ENCODE measurements around the gene U2SURP. TPM values are rescaled to one million over a fixed set of nuclear protein-coding genes. Genes with fewer than 3 reads are reported as not detected.

U2SURP gene
- total and polyA plus RNA-seq, 2 experiments from 2014 or later, result 40.2 to 66.1 TPM

GRCh38 chr3:142958707-142959106, 42.7 kb upstream of the U2SURP start:
- Histone ChIP-seq H3K4me3 (0 out of 2 replicates have a peak overlapping the region, but pooled peaks have one; percentile 14), H3K79me2 (ENCODE audit: insufficient read depth) (no peaks in the 10 kb centered on the region), H3K4me1 (ENCODE audit: insufficient read depth) (peaks cover 16% of the 10 kb centered on the region), H3F3A (ENCODE audit: insufficient read depth) (peaks cover 19% of the 10 kb centered on the region), H3K36me3 (ENCODE audit: low read depth) (no peaks in the 10 kb centered on the region), H3K9ac (no peak overlapping the region), H2AFZ (no peak overlapping the region), H3K9me2 (ENCODE audit: insufficient read depth) (no peaks in the 10 kb centered on the region), H3K27me3 (replicated peaks; ENCODE audit: insufficient read depth) (no peaks in the 10 kb centered on the region), H3K27ac (no peak overlapping the region), H3K9me3 (ENCODE audit: low read depth) (no peaks in the 10 kb centered on the region), H3K4me2 (ENCODE audit: unreplicated experiment) (peak overlapping the region; percentile 45), H4K20me1 (ENCODE audit: insufficient read depth) (no peaks in the 10 kb centered on the region)
- DNase-seq, result peak; percentile 90
- 4 to 8% methylated on average over 6 of the region's 6 CpGs for WGBS, 2 experiments (ENCODE audit: low coverage in 1 of 2, low lambda C conversion rate in 2 of 2, missing lambda C conversion rate in 2 of 2)
- in situ Hi-C loops (cut with MboI), result no loop called here
- TF ChIP-seq EZH2 (IDR thresholded peaks at IDR 0.05; ENCODE audit: insufficient read depth, poor library complexity, severe bottlenecking) (no peak), EZH2phosphoT487 (IDR thresholded peaks at IDR 0.05; ENCODE audit: insufficient read depth, low read depth) (no peak)

GRCh38 chr3:142960322-142960850, 41.0 kb upstream of the U2SURP start:
- H3K27ac ChIP-seq, result no peak overlapping the region
- H3K4me2 ChIP-seq (ENCODE audit: unreplicated experiment), result no peak overlapping the region
- in situ Hi-C loops (cut with MboI), result no loop called here
- no peak for DNase-seq
- no peak overlapping the region for H3K9ac ChIP-seq
- no peak overlapping the region for H3K4me3 ChIP-seq
- H3K27me3 ChIP-seq (replicated peaks; ENCODE audit: insufficient read depth), result no peaks in the 10 kb centered on the region
- H3K36me3 ChIP-seq (ENCODE audit: low read depth), result no peaks in the 10 kb centered on the region
- WGBS, 2 experiments (ENCODE audit: low coverage in 1 of 2, low lambda C conversion rate in 2 of 2, missing lambda C conversion rate in 2 of 2), result 96 to 97% methylated on average over 1 of the region's 1 CpG
- H3K9me3 ChIP-seq (ENCODE audit: low read depth), result no peaks in the 10 kb centered on the region
- no peaks in the 10 kb centered on the region for H4K20me1 ChIP-seq (ENCODE audit: insufficient read depth)
- H3K79me2 ChIP-seq (ENCODE audit: insufficient read depth), result no peaks in the 10 kb centered on the region
- peaks cover 16% of the 10 kb centered on the region for H3K4me1 ChIP-seq (ENCODE audit: insufficient read depth)
- no peaks in the 10 kb centered on the region for H3K9me2 ChIP-seq (ENCODE audit: insufficient read depth)
- no peak overlapping the region for H2AFZ ChIP-seq
- no peak for TF ChIP-seq EZH2phosphoT487 (IDR thresholded peaks at IDR 0.05; ENCODE audit: insufficient read depth, low read depth)
- no peak for TF ChIP-seq EZH2 (IDR thresholded peaks at IDR 0.05; ENCODE audit: insufficient read depth, poor library complexity, severe bottlenecking)
- H3F3A ChIP-seq (ENCODE audit: insufficient read depth), result peaks cover 19% of the 10 kb centered on the region

GRCh38 chr3:142961539-142961938, 39.8 kb upstream of the U2SURP start:
- 91 to 97% methylated on average over 2 of the region's 2 CpGs for WGBS, 2 experiments (ENCODE audit: low coverage in 1 of 2, low lambda C conversion rate in 2 of 2, missing lambda C conversion rate in 2 of 2)
- TF ChIP-seq EZH2phosphoT487 (IDR thresholded peaks at IDR 0.05; ENCODE audit: insufficient read depth, low read depth) (no peak), EZH2 (IDR thresholded peaks at IDR 0.05; ENCODE audit: insufficient read depth, poor library complexity, severe bottlenecking) (no peak)
- Histone ChIP-seq H3K27me3 (replicated peaks; ENCODE audit: insufficient read depth) (no peaks in the 10 kb centered on the region), H3F3A (ENCODE audit: insufficient read depth) (peaks cover 19% of the 10 kb centered on the region), H3K4me2 (ENCODE audit: unreplicated experiment) (no peak overlapping the region), H4K20me1 (ENCODE audit: insufficient read depth) (no peaks in the 10 kb centered on the region), H3K27ac (no peak overlapping the region), H3K9me2 (ENCODE audit: insufficient read depth) (no peaks in the 10 kb centered on the region), H2AFZ (no peak overlapping the region), H3K4me1 (ENCODE audit: insufficient read depth) (peaks cover 16% of the 10 kb centered on the region), H3K9ac (no peak overlapping the region), H3K79me2 (ENCODE audit: insufficient read depth) (no peaks in the 10 kb centered on the region), H3K4me3 (no peak overlapping the region), H3K36me3 (ENCODE audit: low read depth) (no peaks in the 10 kb centered on the region), H3K9me3 (ENCODE audit: low read depth) (no peaks in the 10 kb centered on the region)
- in situ Hi-C loops (cut with MboI), result no loop called here
- no peak for DNase-seq

GRCh38 chr3:142962175-142962519, 39.2 kb upstream of the U2SURP start:
- Histone ChIP-seq H3K9me2 (ENCODE audit: insufficient read depth) (no peaks in the 10 kb centered on the region), H3K9me3 (ENCODE audit: low read depth) (no peaks in the 10 kb centered on the region), H3K4me3 (no peak overlapping the region), H3K27me3 (replicated peaks; ENCODE audit: insufficient read depth) (no peaks in the 10 kb centered on the region), H3K4me2 (ENCODE audit: unreplicated experiment) (no peak overlapping the region), H3K79me2 (ENCODE audit: insufficient read depth) (no peaks in the 10 kb centered on the region), H3F3A (ENCODE audit: insufficient read depth) (peaks cover 19% of the 10 kb centered on the region), H4K20me1 (ENCODE audit: insufficient read depth) (no peaks in the 10 kb centered on the region), H3K4me1 (ENCODE audit: insufficient read depth) (peaks cover 16% of the 10 kb centered on the region), H3K9ac (no peak overlapping the region), H3K36me3 (ENCODE audit: low read depth) (no peaks in the 10 kb centered on the region), H2AFZ (no peak overlapping the region), H3K27ac (no peak overlapping the region)
- 96 to 97% methylated on average over 18 to 19 of the region's 19 CpGs for WGBS, 2 experiments (ENCODE audit: low coverage in 1 of 2, low lambda C conversion rate in 2 of 2, missing lambda C conversion rate in 2 of 2)
- no peak for DNase-seq
- in situ Hi-C loops (cut with MboI), result no loop called here
- TF ChIP-seq EZH2 (IDR thresholded peaks at IDR 0.05; ENCODE audit: insufficient read depth, poor library complexity, severe bottlenecking) (no peak), EZH2phosphoT487 (IDR thresholded peaks at IDR 0.05; ENCODE audit: insufficient read depth, low read depth) (no peak)

Measured in GM23248 (cell line).